K562 (cell line): ENCODE measurements around the gene KDM2A. TPM values are rescaled to one million over a fixed set of nuclear protein-coding genes. Genes with fewer than 3 reads are reported as not detected.

Experiments
- BRD4 ChIP-seq: fragments of 200-600 bp; sonication (generic); IDR thresholded peaks from 2 replicates; pipeline ENCODE4 v1.6.1; 2017; ENCODE audit warnings: inconsistent platforms
- E4F1 ChIP-seq: fragments of 250-450 bp; sonication (Bioruptor Pico); IDR thresholded peaks from 2 replicates; pipeline ENCODE4 v1.5.0; 2021; ENCODE audit warnings: mild to moderate bottlenecking, borderline replicate concordance
- GABPA ChIP-seq: fragments of 200-800 bp; sonication (Bioruptor generic); conservative IDR thresholded peaks from 2 replicates; pipeline ENCODE4 v1.6.1; 2016; ENCODE audit warnings: low read depth, missing genetic modification characterization, missing compliant biosample characterization
- JUN ChIP-seq, 2 experiments: sonication (generic) in 1 of 2; formaldehyde crosslinking in 1 of 2; IDR thresholded peaks; 2 replicates each; pipeline versions ENCODE4 v1.6.1 to v1.8.0; 2012 to 2022; ENCODE audit warnings: borderline replicate concordance in 2 of 2, mild to moderate bottlenecking in 2 of 2, improper control_type of control experiment in 1 of 2, low read depth in 1 of 2, low read length in 1 of 2, missing genetic modification reagents in 1 of 2
- MLLT1 ChIP-seq, 2 experiments: fragments of 450-650 bp; IDR thresholded peaks; 2 replicates each; pipeline ENCODE4 v1.6.1; 2016
- POLR3G ChIP-seq: IDR thresholded peaks from 2 replicates; pipeline ENCODE4 v1.6.1; 2011; ENCODE audit not compliant: insufficient read length, insufficient replicate concordance; ENCODE audit errors: extremely low read depth
- RBM14 ChIP-seq: fragments of 200-400 bp; formaldehyde crosslinking; IDR thresholded peaks from 2 replicates; pipeline ENCODE4 v1.6.1; 2018; ENCODE audit warnings: low read depth, mild to moderate bottlenecking, low read length, moderate library complexity, borderline replicate concordance; ENCODE audit not compliant: insufficient read depth
- TRIM24 ChIP-seq, 2 experiments: fragments of 450-650 bp; IDR thresholded peaks; 2 replicates each; pipeline ENCODE4 v1.6.1; 2016
- U2AF2 ChIP-seq: fragments of 200-400 bp; formaldehyde crosslinking; optimal IDR thresholded peaks from 2 replicates; pipeline ENCODE3; 2017; ENCODE audit warnings: low read depth, mild to moderate bottlenecking, low read length
- ZNF282 ChIP-seq: sonication (generic); formaldehyde crosslinking; IDR thresholded peaks from 2 replicates; pipeline ENCODE4 v1.8.1; 2023; ENCODE audit warnings: missing genetic modification reagents
- ZNF655 ChIP-seq: fragments of 250-450 bp; sonication (Bioruptor Pico); IDR thresholded peaks from 2 replicates; pipeline ENCODE4 v1.5.0; 2021
- polyA plus RNA-seq, 8 experiments: library from polyadenylated mRNA; depleted of rRNA in 4 of 8; stranded (reverse) in 5 of 8; unstranded in 3 of 8; fragments of >200 nt; fragmentation: Nextera tagmentation in 2 of 8; fragmentation: Illumina TruSeq in 1 of 8; extraction: Ambion mirVana in 2 of 8; extraction: Trizol in 1 of 8; gene quantifications; 2 replicates each; pipeline versions ENCODE4 v1.2.1 to v1.2.3, GENCODE V29; 2011 to 2014; ENCODE audit warnings: inconsistent platforms in 1 of 8, missing spikeins in 1 of 8
- total RNA-seq, 7 experiments: library from RNA; depleted of rRNA in 6 of 7; stranded (reverse); fragments of >200 nt in 6 of 7; fragmentation: Illumina TruSeq in 2 of 7; extraction: Trizol in 2 of 7; gene quantifications; 2 replicates each; pipeline versions ENCODE4 v1.2.1 to v1.2.3, GENCODE V29; 2011 to 2021; ENCODE audit warnings: low replicate concordance in 1 of 7
- TF ChIP-seq, protein P1 (sequence below): fragments of 250-450 bp; sonication (Bioruptor Pico); IDR thresholded peaks from 2 replicates; pipeline ENCODE4 v1.5.0; 2021; ENCODE audit warnings: mild to moderate bottlenecking, moderate library complexity
- TF ChIP-seq, protein P2 (sequence below): fragments of 250-450 bp; sonication (Bioruptor Pico); IDR thresholded peaks from 2 replicates; pipeline ENCODE4 v1.9.0; 2021; ENCODE audit warnings: mild to moderate bottlenecking, inconsistent platforms

KDM2A gene
- total and polyA plus RNA-seq, 9 of the 15 experiments (the other 6 are each of a cell fraction or from before 2014, with no cell fraction given): 5.0 to 39.3 (median 21.3) TPM

GRCh38 chr11:67240576-67241389 is 121.7 kb downstream of the KDM2A start (continued):
- TF ChIP-seq, protein P1, sequence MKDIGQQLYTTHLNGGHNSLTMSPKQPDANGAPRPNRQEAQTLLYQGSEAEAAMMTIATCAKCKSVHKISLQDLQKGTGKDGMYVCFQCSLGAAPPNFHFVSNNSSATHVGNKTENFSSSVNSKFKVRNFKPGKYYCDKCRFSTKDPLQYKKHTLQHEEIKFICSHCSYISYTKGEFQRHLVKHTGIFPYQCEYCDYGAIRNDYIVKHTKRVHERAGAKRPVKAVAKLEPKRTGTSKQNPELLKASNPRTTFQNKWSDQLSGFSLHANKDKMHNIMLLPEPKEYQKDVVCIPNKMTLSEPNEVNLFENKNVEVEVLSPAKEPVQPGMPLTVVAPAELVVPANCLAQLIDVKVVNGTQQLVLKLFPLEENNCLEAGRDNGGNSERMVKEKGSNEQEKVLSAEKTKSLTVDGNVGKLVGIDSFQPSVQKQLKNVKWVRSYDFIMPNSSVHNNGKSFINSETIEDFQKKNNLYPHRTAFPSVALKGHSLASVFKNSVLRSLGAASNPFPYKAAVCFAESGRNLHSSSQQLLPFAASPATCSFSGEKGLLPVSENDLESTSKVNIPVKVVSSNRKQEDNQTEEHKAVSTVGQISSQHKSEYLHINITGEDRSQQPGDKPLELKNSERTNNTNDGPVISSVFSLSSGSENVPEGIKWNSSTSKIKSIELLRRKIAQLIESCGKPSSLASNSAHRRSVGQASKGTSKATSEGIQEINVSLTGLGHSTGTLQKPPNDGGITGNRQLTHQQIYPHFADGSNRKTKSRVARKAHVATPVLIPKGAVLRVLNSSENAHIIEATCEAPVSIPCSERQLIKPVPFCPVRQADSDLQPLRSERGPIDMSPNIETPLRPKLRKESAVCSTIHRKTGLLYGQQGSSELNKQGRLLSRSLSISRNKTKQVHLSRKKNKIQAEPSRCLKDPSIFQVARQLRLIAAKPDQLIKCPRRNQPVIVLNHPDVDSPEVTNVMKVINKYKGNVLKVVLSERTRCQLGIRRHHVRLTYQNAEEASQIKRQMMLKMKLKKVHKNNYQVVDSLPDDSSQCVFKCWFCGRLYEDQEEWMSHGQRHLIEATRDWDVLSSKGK (CRISPR knock-in tag): no peak
- no peak for TF ChIP-seq U2AF2
- TF ChIP-seq, protein P2, sequence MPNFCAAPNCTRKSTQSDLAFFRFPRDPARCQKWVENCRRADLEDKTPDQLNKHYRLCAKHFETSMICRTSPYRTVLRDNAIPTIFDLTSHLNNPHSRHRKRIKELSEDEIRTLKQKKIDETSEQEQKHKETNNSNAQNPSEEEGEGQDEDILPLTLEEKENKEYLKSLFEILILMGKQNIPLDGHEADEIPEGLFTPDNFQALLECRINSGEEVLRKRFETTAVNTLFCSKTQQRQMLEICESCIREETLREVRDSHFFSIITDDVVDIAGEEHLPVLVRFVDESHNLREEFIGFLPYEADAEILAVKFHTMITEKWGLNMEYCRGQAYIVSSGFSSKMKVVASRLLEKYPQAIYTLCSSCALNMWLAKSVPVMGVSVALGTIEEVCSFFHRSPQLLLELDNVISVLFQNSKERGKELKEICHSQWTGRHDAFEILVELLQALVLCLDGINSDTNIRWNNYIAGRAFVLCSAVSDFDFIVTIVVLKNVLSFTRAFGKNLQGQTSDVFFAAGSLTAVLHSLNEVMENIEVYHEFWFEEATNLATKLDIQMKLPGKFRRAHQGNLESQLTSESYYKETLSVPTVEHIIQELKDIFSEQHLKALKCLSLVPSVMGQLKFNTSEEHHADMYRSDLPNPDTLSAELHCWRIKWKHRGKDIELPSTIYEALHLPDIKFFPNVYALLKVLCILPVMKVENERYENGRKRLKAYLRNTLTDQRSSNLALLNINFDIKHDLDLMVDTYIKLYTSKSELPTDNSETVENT (CRISPR knock-in tag): no peak
- no peak for TF ChIP-seq POLR3G
- TF ChIP-seq TRIM24 (IDR thresholded peaks at IDR 0.05): no peak
- no peak for TF ChIP-seq ZNF282 (CRISPR knock-in tag)
- no peak for TF ChIP-seq MLLT1 (IDR thresholded peaks at IDR 0.05)
- TF ChIP-seq E4F1 (CRISPR knock-in tag): no peak
- TF ChIP-seq RBM14: no peak
- TF ChIP-seq BRD4: no peak
- no peak for TF ChIP-seq GABPA (tag)
- no peak for TF ChIP-seq JUN (IDR thresholded peaks at IDR 0.05; ENCODE audit: borderline replicate concordance, low read depth, low read length)
- TF ChIP-seq JUN (CRISPR knock-in tag; IDR thresholded peaks at IDR 0.05; ENCODE audit: borderline replicate concordance): no peak
- TF ChIP-seq ZNF655 (CRISPR knock-in tag): no peak
